Mesendoderm (in vitro differentiated cells): ENCODE data around the gene LCP2.

ENCODE experiments used
- DNase-seq: peaks from one replicate; pipeline ENCODE4 v3.0.0; 2013
- H2AK5ac ChIP-seq: 2 replicates; pipeline ENCODE4 v1.6.1; 2013; ENCODE audit warnings: low read length, inconsistent platforms
- H2BK120ac ChIP-seq: 2 replicates; pipeline ENCODE4 v1.6.1; 2013; ENCODE audit warnings: low read depth, mild to moderate bottlenecking, low read length, moderate library complexity, mixed read lengths
- H2BK15ac ChIP-seq: replicated peaks from 2 replicates; pipeline ENCODE4 v1.6.1; 2013; ENCODE audit warnings: low read depth, mild to moderate bottlenecking, moderate library complexity
- H2BK5ac ChIP-seq: 2 replicates; pipeline ENCODE4 v1.6.1; 2013; ENCODE audit warnings: low read length, inconsistent platforms
- H3K18ac ChIP-seq: 2 replicates; pipeline ENCODE4 v1.6.1; 2013; ENCODE audit warnings: mild to moderate bottlenecking, low read length, mixed read lengths
- H3K23ac ChIP-seq: one replicate; pipeline ENCODE4 v1.6.1; 2013; ENCODE audit warnings: low read length
- H3K27ac ChIP-seq: 2 replicates; pipeline ENCODE4 v1.5.1; 2013; ENCODE audit warnings: low read depth, mild to moderate bottlenecking, inconsistent platforms, low read length, moderate library complexity
- H3K27me3 ChIP-seq: 2 replicates; pipeline ENCODE4 v1.6.1; 2013; ENCODE audit warnings: low read length, control low read depth, mild to moderate bottlenecking, inconsistent platforms; ENCODE audit not compliant: insufficient read depth, poor library complexity
- H3K36me3 ChIP-seq: 2 replicates; pipeline ENCODE4 v1.6.1; 2013; ENCODE audit warnings: low read length, inconsistent platforms; ENCODE audit not compliant: control insufficient read depth, insufficient read depth
- H3K4ac ChIP-seq: one replicate; pipeline ENCODE4 v1.6.1; 2013; ENCODE audit warnings: low read depth, mild to moderate bottlenecking, low read length, moderate library complexity
- H3K4me1 ChIP-seq: 2 replicates; pipeline ENCODE4 v1.6.1; 2013; ENCODE audit warnings: low read depth, low read length, inconsistent platforms; ENCODE audit not compliant: control insufficient read depth
- H3K4me2 ChIP-seq: 2 replicates; pipeline ENCODE4 v1.6.1; 2013; ENCODE audit warnings: low read length
- H3K4me3 ChIP-seq: 2 replicates; pipeline ENCODE4 v1.5.1; 2013; ENCODE audit warnings: mild to moderate bottlenecking, low read length
- H3K56ac ChIP-seq: one replicate; pipeline ENCODE4 v1.6.1; 2013; ENCODE audit warnings: low read length
- H3K79me1 ChIP-seq: 2 replicates; pipeline ENCODE4 v1.6.1; 2013; ENCODE audit warnings: low read length, inconsistent platforms
- H3K79me2 ChIP-seq: 2 replicates; pipeline ENCODE4 v1.6.1; 2013; ENCODE audit warnings: mild to moderate bottlenecking, low read length; ENCODE audit not compliant: control insufficient read depth, insufficient read depth
- H3K9ac ChIP-seq: 2 replicates; pipeline ENCODE4 v1.6.1; 2013; ENCODE audit warnings: low read length, inconsistent platforms
- H4K5ac ChIP-seq: one replicate; pipeline ENCODE4 v1.6.1; 2013; ENCODE audit warnings: low read length
- H4K8ac ChIP-seq: one replicate; pipeline ENCODE4 v1.6.1; 2013; ENCODE audit warnings: low read depth, mild to moderate bottlenecking, control low read depth, low read length, moderate library complexity
- WGBS: extraction: QIAGEN DNeasy Blood & Tissue Kit; methylation state at CpG from one replicate; pipeline ENCODE4 v1.1.7; 2013; ENCODE audit warnings: low lambda C conversion rate, missing lambda C conversion rate; ENCODE audit not compliant: insufficient coverage; ENCODE audit errors: extremely low coverage; 5-methylcytosine and 5-hydroxymethylcytosine counted together

The LCP2 gene

GRCh38 chr5:170280011-170280493 lies 17.5 kb downstream of the LCP2 start:
- peak; percentile 68 for DNase-seq

GRCh38 chr5:170279459-170279817 lies 18.1 kb downstream of the LCP2 start:
- Histone ChIP-seq H3K23ac (no peak overlapping the region), H3K36me3 (no peaks in the 10 kb centered on the region), H3K4me2 (no peak overlapping the region), H3K56ac (no peak overlapping the region), H3K18ac (no peak overlapping the region), H3K4me3 (no peak overlapping the region), H4K5ac (no peak overlapping the region), H3K79me2 (no peaks in the 10 kb centered on the region), H4K8ac (no peak overlapping the region), H3K4ac (no peak overlapping the region), H2BK15ac (no peak overlapping the region), H3K4me1 (peaks cover 16% of the 10 kb centered on the region), H3K27ac (no peak overlapping the region), H3K27me3 (no peaks in the 10 kb centered on the region), H3K79me1 (no peaks in the 10 kb centered on the region), H2AK5ac (no peak overlapping the region), H2BK5ac (no peak overlapping the region), H3K9ac (no peak overlapping the region), H2BK120ac (no peak overlapping the region)
- no CpG with 5 or more reads among the region's 4 CpGs for WGBS
- DNase-seq = peak; percentile 43

More at GRCh38 chr5:170280011-170280493, 17.5 kb downstream of the LCP2 start:
- Histone ChIP-seq H3K4me3 (no peak overlapping the region), H3K18ac (no peak overlapping the region), H3K79me1 (no peaks in the 10 kb centered on the region), H3K4me1 (peaks cover 16% of the 10 kb centered on the region), H4K5ac (no peak overlapping the region), H4K8ac (no peak overlapping the region), H2BK15ac (no peak overlapping the region), H3K4ac (no peak overlapping the region), H3K27ac (no peak overlapping the region), H2AK5ac (no peak overlapping the region), H3K56ac (peak overlapping the region; percentile 0), H3K79me2 (no peaks in the 10 kb centered on the region), H3K23ac (no peak overlapping the region), H3K4me2 (no peak overlapping the region), H2BK120ac (no peak overlapping the region), H3K36me3 (no peaks in the 10 kb centered on the region), H3K9ac (no peak overlapping the region), H2BK5ac (no peak overlapping the region), H3K27me3 (no peaks in the 10 kb centered on the region)
- no CpG with 5 or more reads among the region's 6 CpGs for WGBS

GRCh38 chr5:170278611-170279458 lies 18.7 kb downstream of the LCP2 start:
- DNase-seq = no peak
- H3K4me3 ChIP-seq = no peak overlapping the region

GRCh38 chr5:170277867-170278281 lies 19.7 kb downstream of the LCP2 start:
- peaks cover 16% of the 10 kb centered on the region for H3K4me1 ChIP-seq
- no peak for DNase-seq
- no peak overlapping the region for H2BK15ac ChIP-seq
- no peaks in the 10 kb centered on the region for H3K27me3 ChIP-seq
- no peak overlapping the region for H4K5ac ChIP-seq
- no peak overlapping the region for H3K23ac ChIP-seq
- no peak overlapping the region for H3K4ac ChIP-seq
- H2AK5ac ChIP-seq = no peak overlapping the region
- H3K56ac ChIP-seq = no peak overlapping the region
- H3K36me3 ChIP-seq = no peaks in the 10 kb centered on the region
- H2BK120ac ChIP-seq = no peak overlapping the region
- no peak overlapping the region for H3K9ac ChIP-seq
- no peak overlapping the region for H3K4me3 ChIP-seq
- no peak overlapping the region for H4K8ac ChIP-seq
- H3K4me2 ChIP-seq = no peak overlapping the region
- H3K79me2 ChIP-seq = no peaks in the 10 kb centered on the region
- no peak overlapping the region for H3K27ac ChIP-seq
- H2BK5ac ChIP-seq = no peak overlapping the region
- H3K18ac ChIP-seq = no peak overlapping the region
- no peaks in the 10 kb centered on the region for H3K79me1 ChIP-seq
- WGBS = no CpG with 5 or more reads among the region's 6 CpGs

More at GRCh38 chr5:170278611-170279458, 18.7 kb downstream of the LCP2 start:
- Histone ChIP-seq H3K4me1 (peaks cover 16% of the 10 kb centered on the region), H3K36me3 (no peaks in the 10 kb centered on the region), H3K4ac (no peak overlapping the region), H3K56ac (no peak overlapping the region), H4K5ac (no peak overlapping the region), H2BK15ac (no peak overlapping the region), H3K79me1 (no peaks in the 10 kb centered on the region), H3K27me3 (no peaks in the 10 kb centered on the region), H3K18ac (no peak overlapping the region), H3K79me2 (no peaks in the 10 kb centered on the region), H3K9ac (no peak overlapping the region), H3K27ac (no peak overlapping the region), H2BK120ac (no peak overlapping the region), H2BK5ac (peak overlapping the region; percentile 22), H2AK5ac (peak overlapping the region; percentile 40), H4K8ac (no peak overlapping the region), H3K23ac (no peak overlapping the region), H3K4me2 (no peak overlapping the region)
- no CpG with 5 or more reads among the region's 9 CpGs for WGBS

- Histone ChIP-seq H2BK15ac (no peak overlapping the region), H2BK5ac (no peak overlapping the region), H3K4me1 (peaks cover 16% of the 10 kb centered on the region), H3K4me3 (no peak overlapping the region), H3K9ac (no peak overlapping the region), H3K23ac (no peak overlapping the region), H3K27me3 (no peaks in the 10 kb centered on the region), H2AK5ac (no peak overlapping the region), H3K79me1 (no peaks in the 10 kb centered on the region), H3K4me2 (no peak overlapping the region), H3K27ac (no peak overlapping the region), H4K5ac (no peak overlapping the region), H3K36me3 (no peaks in the 10 kb centered on the region), H3K4ac (no peak overlapping the region), H3K56ac (no peak overlapping the region), H2BK120ac (no peak overlapping the region), H3K79me2 (no peaks in the 10 kb centered on the region), H4K8ac (no peak overlapping the region), H3K18ac (no peak overlapping the region)
- no CpG with 5 or more reads among the region's 2 CpGs for WGBS
- DNase-seq = no peak
Measured at GRCh38 chr5:170276140-170276539, 21.4 kb downstream of the LCP2 start.
